GM21619 (cell line): Measurements from ENCODE around the gene CSF2.
"Not testable (repeated sequence)": the region's sequence is repeated elsewhere in the genome, so short reads cannot be mapped to it uniquely, and the experiment has no call there.

Experiments
- ATAC-seq: cut with Tn5 transposase; IDR thresholded peaks from one replicate; pipeline ENCODE4 v1.9.1; 2021; ENCODE audit not compliant: unreplicated experiment

Gene CSF2

GRCh38 chr5:132105688-132106087 is 32.1 kb downstream of the CSF2 start:
- no peak for ATAC-seq

- ATAC-seq = not testable (repeated sequence)
Observed at GRCh38 chr5:132108495-132108894, 34.9 kb downstream of the CSF2 start.

GRCh38 chr5:132108957-132109356 is 35.4 kb downstream of the CSF2 start:
- ATAC-seq = not testable (repeated sequence)

- no peak for ATAC-seq
Observed at GRCh38 chr5:132109494-132110053, 36.0 kb downstream of the CSF2 start.

- no peak for ATAC-seq
Observed at GRCh38 chr5:132110195-132110594, 36.6 kb downstream of the CSF2 start.

GRCh38 chr5:132110930-132111329 is 37.3 kb downstream of the CSF2 start:
- ATAC-seq = no peak

GRCh38 chr5:132112111-132112510 is 38.5 kb downstream of the CSF2 start:
- no peak for ATAC-seq

- ATAC-seq = no peak
Observed at GRCh38 chr5:132114150-132115121, 40.8 kb downstream of the CSF2 start.

- no peak for ATAC-seq
Observed at GRCh38 chr5:132115375-132115774, 41.8 kb downstream of the CSF2 start.

GRCh38 chr5:132116072-132116471 is 42.5 kb downstream of the CSF2 start:
- ATAC-seq = no peak

- not testable (repeated sequence) for ATAC-seq
Observed at GRCh38 chr5:132116909-132117489, 43.4 kb downstream of the CSF2 start.

- ATAC-seq = not testable (repeated sequence)
Observed at GRCh38 chr5:132120717-132121116, 47.1 kb downstream of the CSF2 start.

- ATAC-seq = not testable (repeated sequence)
Observed at GRCh38 chr5:132122971-132123370, 49.4 kb downstream of the CSF2 start.

- ATAC-seq = not testable (repeated sequence)
Observed at GRCh38 chr5:132123578-132123977, 50.0 kb downstream of the CSF2 start.
